Mesodermal cell (in vitro differentiated cells): Measurements from ENCODE around the gene SUSD2.
A peak's percentile ranks its signal among the peaks of the same experiment; 100 is the strongest.
"Not testable (repeated sequence)": the region's sequence is repeated elsewhere in the genome, so short reads cannot be mapped to it uniquely, and the experiment has no call there.

Experiments used
- H3K27ac ChIP-seq: 2 replicates; pipeline ENCODE4 v1.7.0; 2013; ENCODE audit warnings: mild to moderate bottlenecking, low read depth, low read length, moderate library complexity; ENCODE audit not compliant: severe bottlenecking
- H3K36me3 ChIP-seq: 2 replicates; pipeline ENCODE4 v1.7.1; 2013; ENCODE audit warnings: mild to moderate bottlenecking, low read length, moderate library complexity; ENCODE audit not compliant: control insufficient read depth, insufficient read depth
- H3K4me1 ChIP-seq: one replicate; pipeline ENCODE4 v1.7.1; 2013; ENCODE audit warnings: mild to moderate bottlenecking, low read length; ENCODE audit not compliant: insufficient read depth, control insufficient read depth, poor library complexity, severe bottlenecking
- H3K4me3 ChIP-seq: 2 replicates; pipeline ENCODE4 v1.7.0; 2013; ENCODE audit warnings: low read length, control low read depth, mild to moderate bottlenecking; ENCODE audit not compliant: insufficient read depth, poor library complexity, severe bottlenecking; ENCODE audit errors: extremely low read depth
- H3K9me3 ChIP-seq: 2 replicates; pipeline ENCODE4 v1.7.1; 2013; ENCODE audit warnings: mild to moderate bottlenecking, low read length, moderate library complexity; ENCODE audit not compliant: control insufficient read depth
- WGBS, 2 experiments: methylation state at CpG; one replicate each; pipeline ENCODE4 v1.1.5; 2013; ENCODE audit warnings: missing lambda C conversion rate in 2 of 2; ENCODE audit not compliant: insufficient coverage in 2 of 2; 5-methylcytosine and 5-hydroxymethylcytosine counted together

Gene SUSD2

GRCh38 chr22:24190596-24191208 lies 9.4 kb downstream of the SUSD2 start:
- Histone ChIP-seq H3K4me3 (no peak overlapping the region), H3K4me1 (peaks cover 7% of the 10 kb centered on the region)
- WGBS, 2 experiments: 82 to 92% methylated on average over 6 to 7 of the region's 8 CpGs

GRCh38 chr22:24191381-24191841 lies 10.1 kb downstream of the SUSD2 start:
- H3K9me3 ChIP-seq: no peaks in the 10 kb centered on the region
- 94 to 96% methylated on average over 7 to 10 of the region's 12 CpGs for WGBS, 2 experiments

More at GRCh38 chr22:24190596-24191208, 9.4 kb downstream of the SUSD2 start:
- Histone ChIP-seq H3K36me3 (no peaks in the 10 kb centered on the region), H3K27ac (no peak overlapping the region), H3K9me3 (no peaks in the 10 kb centered on the region)

GRCh38 chr22:24191893-24192292 lies 10.6 kb downstream of the SUSD2 start:
- WGBS, 2 experiments: 86 to 94% methylated on average over 5 of the region's 5 CpGs
- H3K4me3 ChIP-seq: no peak overlapping the region
- H3K9me3 ChIP-seq: no peaks in the 10 kb centered on the region
- no peak overlapping the region for H3K27ac ChIP-seq
- peaks cover 7% of the 10 kb centered on the region for H3K4me1 ChIP-seq
- no peaks in the 10 kb centered on the region for H3K36me3 ChIP-seq

More at GRCh38 chr22:24191381-24191841, 10.1 kb downstream of the SUSD2 start:
- no peak overlapping the region for H3K27ac ChIP-seq
- no peak overlapping the region for H3K4me3 ChIP-seq
- no peaks in the 10 kb centered on the region for H3K36me3 ChIP-seq
- H3K4me1 ChIP-seq: peaks cover 7% of the 10 kb centered on the region

DNA sequence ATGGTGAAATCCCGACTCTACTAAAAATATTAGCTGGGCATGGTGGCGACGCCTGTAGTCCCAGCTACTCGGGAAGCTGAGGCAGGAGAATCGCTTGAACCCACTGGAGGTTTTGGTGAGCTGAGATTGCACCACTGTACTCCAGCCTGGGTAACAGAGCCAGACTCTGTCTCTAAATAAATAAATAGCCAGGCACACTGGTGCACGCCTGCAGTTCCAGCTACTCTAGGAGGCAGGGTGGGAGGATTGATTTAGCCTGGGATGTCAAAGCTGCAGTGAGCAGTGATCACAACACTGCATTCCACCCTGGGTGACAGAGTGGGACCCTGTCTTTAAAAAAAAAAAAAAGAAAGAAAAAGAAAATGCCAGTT lies 17.4 kb downstream of the SUSD2 start:
- WGBS, 2 experiments: 97 to 100% methylated on average over 5 to 6 of the region's 6 CpGs
- Histone ChIP-seq H3K36me3 (no peaks in the 10 kb centered on the region), H3K4me1 (no peaks in the 10 kb centered on the region), H3K27ac (peak overlapping the region; percentile 68), H3K9me3 (peaks cover 7% of the 10 kb centered on the region), H3K4me3 (no peak overlapping the region)

GRCh38 chr22:24200619-24201212 lies 19.4 kb downstream of the SUSD2 start:
- Histone ChIP-seq H3K9me3 (peaks cover 24% of the 10 kb centered on the region), H3K4me1 (peaks cover 7% of the 10 kb centered on the region), H3K4me3 (no peak overlapping the region), H3K27ac (no peak overlapping the region), H3K36me3 (no peaks in the 10 kb centered on the region)
- WGBS, 2 experiments: 80 to 89% methylated on average over 4 of the region's 7 CpGs

DNA sequence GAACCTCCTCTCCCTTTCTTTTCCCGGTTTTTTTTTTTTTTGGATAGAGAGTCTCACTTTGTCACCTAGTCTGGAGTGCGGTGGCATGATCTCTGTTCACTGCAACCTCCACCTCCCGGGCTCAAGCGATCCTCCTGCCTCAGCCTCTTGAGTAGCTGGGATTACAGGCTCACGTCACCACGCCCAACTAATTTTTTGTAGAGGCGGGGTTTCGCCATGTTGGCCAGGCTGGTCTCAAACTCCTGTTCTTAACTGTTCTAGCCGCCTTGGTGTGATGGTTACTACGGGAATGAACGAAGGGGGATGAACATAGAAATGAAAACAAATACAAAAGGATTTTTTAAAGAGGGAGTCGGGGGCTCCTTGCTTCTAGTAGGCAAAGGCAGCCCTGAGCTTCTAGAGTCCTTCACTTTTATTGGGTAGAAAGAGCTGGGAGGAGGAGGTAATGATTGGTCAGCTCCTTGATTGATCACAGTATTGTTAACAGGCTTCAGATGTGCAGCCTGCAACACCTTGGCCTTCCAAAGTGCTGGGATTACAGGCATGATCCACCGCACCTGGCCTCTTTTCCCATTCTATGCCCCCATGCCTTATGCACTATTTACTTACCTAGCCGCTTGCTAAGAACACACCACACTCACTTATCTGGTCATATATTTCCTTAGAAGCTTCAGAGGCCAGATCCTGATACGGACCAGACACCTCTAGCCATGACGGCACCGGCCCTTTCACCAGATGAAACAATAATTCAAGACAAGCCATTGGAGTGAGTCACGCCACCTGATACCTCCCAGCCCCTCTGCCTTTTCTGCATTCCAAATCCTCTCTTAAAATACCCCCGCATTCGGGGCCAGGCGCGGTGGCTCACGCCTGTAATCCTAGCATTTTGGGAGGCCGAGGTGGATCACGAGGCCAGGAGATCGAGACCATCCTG lies 20.7 kb downstream of the SUSD2 start:
- Histone ChIP-seq H3K36me3 (no peaks in the 10 kb centered on the region), H3K4me3 (no peak overlapping the region), H3K4me1 (peaks cover 14% of the 10 kb centered on the region), H3K9me3 (peaks cover 26% of the 10 kb centered on the region), H3K27ac (peak overlapping the region; percentile 36)
- 94 to 95% methylated on average over 23 to 25 of the region's 26 CpGs for WGBS, 2 experiments

DNA sequence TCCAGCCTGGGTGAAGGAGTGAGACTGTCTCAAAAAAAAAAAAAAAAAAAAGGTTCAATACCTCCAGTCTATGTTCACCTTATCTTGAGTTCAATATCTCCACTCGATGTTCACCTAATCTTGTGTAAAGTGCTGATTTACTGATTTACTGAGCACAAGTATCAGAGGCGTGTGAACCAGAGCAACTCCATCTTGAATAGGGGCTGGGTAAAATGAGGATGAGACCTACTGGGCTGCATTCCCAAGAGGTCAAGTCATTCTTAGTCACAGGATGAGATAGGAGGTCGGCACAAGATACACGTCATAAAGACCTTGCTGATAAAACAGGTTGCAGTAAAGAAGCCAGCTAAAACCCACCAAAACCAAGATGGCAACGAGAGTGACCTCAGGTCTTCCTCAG lies 22.6 kb downstream of the SUSD2 start:
- H3K27ac ChIP-seq, H3K36me3 ChIP-seq, H3K4me3 ChIP-seq: not testable (repeated sequence)
- peaks cover 26% of the 10 kb centered on the region for H3K4me1 ChIP-seq
- 86 to 100% methylated on average over 2 to 5 of the region's 5 CpGs for WGBS, 2 experiments
- H3K9me3 ChIP-seq: peaks cover 26% of the 10 kb centered on the region

- Histone ChIP-seq H3K36me3 (no peaks in the 10 kb centered on the region), H3K4me3 (no peak overlapping the region), H3K9me3 (peaks cover 26% of the 10 kb centered on the region), H3K4me1 (peaks cover 31% of the 10 kb centered on the region), H3K27ac (peak overlapping the region; percentile 3)
- 91 to 94% methylated on average over 5 of the region's 8 CpGs for WGBS, 2 experiments
Measured at GRCh38 chr22:24205438-24206195, 24.3 kb downstream of the SUSD2 start.

DNA sequence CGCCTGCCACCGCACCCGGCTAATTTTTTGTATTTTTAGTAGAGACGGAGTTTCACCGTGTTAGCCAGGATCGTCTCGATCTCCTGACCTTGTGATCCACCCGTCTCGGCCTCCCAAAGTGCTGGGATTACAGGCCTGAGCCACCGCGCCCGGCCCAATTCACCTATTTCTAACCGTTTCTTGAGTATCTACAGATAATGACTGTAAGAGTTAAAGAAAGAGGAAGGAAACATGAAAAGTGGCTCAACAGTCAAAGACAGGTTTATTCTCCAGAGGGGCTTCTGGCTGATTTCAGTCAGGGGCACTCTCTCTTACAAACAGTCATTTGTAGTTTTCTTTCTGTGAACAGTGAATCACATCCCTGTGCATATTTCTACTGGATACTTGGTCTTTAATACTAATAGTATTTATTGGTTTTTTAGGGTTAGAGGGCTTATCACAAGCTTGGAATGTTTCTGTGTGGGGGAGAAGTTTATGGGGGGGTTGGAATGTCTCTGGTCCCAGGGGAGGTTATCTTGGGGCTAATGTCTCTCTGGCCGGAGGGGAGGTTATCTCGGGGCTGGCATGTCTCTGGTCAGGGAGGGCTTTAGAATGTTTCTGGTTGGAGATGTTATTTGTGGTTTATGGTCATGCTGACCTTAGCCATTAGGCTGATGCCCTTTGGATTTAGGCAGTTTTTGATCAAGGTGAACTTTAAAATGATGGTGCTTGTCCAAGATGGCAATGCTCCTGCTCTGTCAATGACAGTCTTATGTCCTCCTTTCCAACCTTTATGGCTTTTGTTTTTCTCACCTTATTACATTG lies 25.4 kb downstream of the SUSD2 start:
- H3K4me1 ChIP-seq: peaks cover 36% of the 10 kb centered on the region
- H3K9me3 ChIP-seq: peaks cover 26% of the 10 kb centered on the region
- H3K36me3 ChIP-seq, H3K4me3 ChIP-seq: not testable (repeated sequence)
- 80 to 89% methylated on average over 5 to 11 of the region's 15 CpGs for WGBS, 2 experiments
- H3K27ac ChIP-seq: peak overlapping the region; percentile 93
